HG02642 (cell line): Measurements from ENCODE around the gene CIC.
A peak's percentile ranks its signal among the peaks of the same experiment; 100 is the strongest.

Source experiments
- ATAC-seq: cut with Tn5 transposase; IDR thresholded peaks from one replicate; pipeline ENCODE4 v1.9.1; 2021; ENCODE audit warnings: mild to moderate bottlenecking; ENCODE audit not compliant: unreplicated experiment, poor library complexity

The CIC gene

GRCh38 chr19:42274065-42274682 is 5.1 kb downstream of the CIC start:
- no peak for ATAC-seq

- ATAC-seq = no peak
Observed at GRCh38 chr19:42275103-42275502, 6.1 kb downstream of the CIC start.

- no peak for ATAC-seq
Observed at GRCh38 chr19:42275517-42275916, 6.5 kb downstream of the CIC start.

- ATAC-seq = no peak
Observed at GRCh38 chr19:42276284-42276683, 7.2 kb downstream of the CIC start.

- ATAC-seq = no peak
Observed at GRCh38 chr19:42276821-42277220, 7.8 kb downstream of the CIC start.

- ATAC-seq = no peak
Observed at GRCh38 chr19:42277821-42278451, 8.9 kb downstream of the CIC start.

- ATAC-seq = no peak
Observed at GRCh38 chr19:42278452-42279154, 9.6 kb downstream of the CIC start.

GRCh38 chr19:42279155-42279901 is 10.3 kb downstream of the CIC start:
- ATAC-seq = no peak

- peak; percentile 38 for ATAC-seq
Observed at GRCh38 chr19:42279902-42280814, 11.1 kb downstream of the CIC start.

GRCh38 chr19:42280815-42281145 is 11.7 kb downstream of the CIC start:
- ATAC-seq = no peak

GRCh38 chr19:42281146-42281826 is 12.2 kb downstream of the CIC start:
- ATAC-seq = no peak

GRCh38 chr19:42281827-42282762 is 13.0 kb downstream of the CIC start:
- ATAC-seq = no peak

GRCh38 chr19:42282819-42283187 is 13.8 kb downstream of the CIC start:
- ATAC-seq = no peak

- ATAC-seq = peak; percentile 50
Observed at GRCh38 chr19:42283188-42284065, 14.4 kb downstream of the CIC start.

- ATAC-seq = peak; percentile 41
Observed at GRCh38 chr19:42284066-42284501, 15.0 kb downstream of the CIC start.

GRCh38 chr19:42284591-42285341 is 15.7 kb downstream of the CIC start:
- ATAC-seq = no peak

GRCh38 chr19:42285541-42285941 is 16.5 kb downstream of the CIC start:
- ATAC-seq = no peak
